GM23338 (cell line): ENCODE measurements around the gene CHRD. TPM values are rescaled to one million over a fixed set of nuclear protein-coding genes. Genes with fewer than 3 reads are reported as not detected.

Source experiments
- ATAC-seq: fragments of 200-7000 bp; cut with Tn5 transposase; 3 replicates; pipeline ENCODE4 v1.9.1; 2020
- DNase-seq: peaks from one replicate; pipeline ENCODE4 v3.0.0-alpha.2; 2015; ENCODE audit warnings: low spot score
- H2AFZ ChIP-seq: fragments of 200-600 bp; sonication (generic); 2 replicates; pipeline ENCODE4 v1.8.0; 2016; ENCODE audit warnings: antibody characterized with exemption, mild to moderate bottlenecking, moderate library complexity
- H3F3A ChIP-seq: fragments of 200-600 bp; sonication (generic); replicated peaks from 2 replicates; pipeline ENCODE4 v1.8.0; 2017; ENCODE audit warnings: antibody characterized with exemption, mixed run types, low read depth
- H3K27ac ChIP-seq: fragments of 200-600 bp; sonication (generic); 2 replicates; pipeline ENCODE4 v1.6.1; 2016; ENCODE audit warnings: low read depth
- H3K27me3 ChIP-seq: fragments of 200-600 bp; sonication (generic); 2 replicates; pipeline ENCODE4 v1.8.0; 2016; ENCODE audit warnings: mild to moderate bottlenecking, mixed run types, moderate library complexity; ENCODE audit not compliant: insufficient read depth
- H3K36me3 ChIP-seq: fragments of 200-600 bp; sonication (generic); 2 replicates; pipeline ENCODE4 v1.8.0; 2016; ENCODE audit warnings: mild to moderate bottlenecking; ENCODE audit not compliant: insufficient read depth
- H3K4me1 ChIP-seq: fragments of 200-600 bp; sonication (generic); 2 replicates; pipeline ENCODE4 v1.8.0; 2016; ENCODE audit warnings: mild to moderate bottlenecking, moderate library complexity; ENCODE audit not compliant: insufficient read depth
- H3K4me2 ChIP-seq: fragments of 200-600 bp; sonication (generic); 2 replicates; pipeline ENCODE4 v1.7.1; 2017; ENCODE audit warnings: mixed run types
- H3K4me3 ChIP-seq: fragments of 200-600 bp; sonication (generic); 2 replicates; pipeline ENCODE4 v1.6.1; 2016; ENCODE audit warnings: mixed run types
- H3K79me2 ChIP-seq: fragments of 200-600 bp; sonication (generic); replicated peaks from 2 replicates; pipeline ENCODE4 v1.8.0; 2017; ENCODE audit warnings: mild to moderate bottlenecking; ENCODE audit not compliant: insufficient read depth
- H3K9me2 ChIP-seq: fragments of 200-600 bp; sonication (generic); 2 replicates; pipeline ENCODE4 v1.8.0; 2017; ENCODE audit not compliant: insufficient read depth
- H4K20me1 ChIP-seq: fragments of 200-600 bp; sonication (generic); replicated peaks from 2 replicates; pipeline ENCODE4 v1.8.0; 2017; ENCODE audit warnings: mild to moderate bottlenecking; ENCODE audit not compliant: insufficient read depth
- H3K27ac Mint-ChIP-seq: 2 replicates; pipeline ENCODE4 v1.8.0; 2020; ENCODE audit warnings: inconsistent platforms, mild to moderate bottlenecking, moderate library complexity, mixed read lengths
- H3K27me3 Mint-ChIP-seq: 3 replicates; pipeline ENCODE4 v1.8.0; 2022; ENCODE audit warnings: low read depth, mild to moderate bottlenecking, moderate library complexity, mixed read lengths, inconsistent platforms; ENCODE audit not compliant: insufficient read depth, poor library complexity
- H3K36me3 Mint-ChIP-seq: 3 replicates; pipeline ENCODE4 v1.8.0; 2021; ENCODE audit warnings: low read depth, mild to moderate bottlenecking, inconsistent platforms, moderate library complexity, mixed read lengths
- H3K4me1 Mint-ChIP-seq: 3 replicates; pipeline ENCODE4 v1.8.0; 2020; ENCODE audit warnings: mild to moderate bottlenecking, inconsistent platforms, mixed read lengths
- H3K4me3 Mint-ChIP-seq: 3 replicates; pipeline ENCODE4 v1.8.0; 2021; ENCODE audit warnings: moderate library complexity, mild to moderate bottlenecking, inconsistent platforms, mixed read lengths
- H3K9me3 Mint-ChIP-seq: 3 replicates; pipeline ENCODE4 v1.8.0; 2020; ENCODE audit warnings: moderate library complexity, mild to moderate bottlenecking, inconsistent platforms, mixed read lengths
- ETS1 ChIP-seq: IDR thresholded peaks from 2 replicates; pipeline ENCODE4 v1.6.1; 2016; ENCODE audit warnings: antibody characterized with exemption
- EZH2 ChIP-seq: fragments of 200-600 bp; sonication (generic); IDR thresholded peaks from one replicate; pipeline ENCODE4 v1.8.0; 2017; ENCODE audit warnings: antibody characterized with exemption, mild to moderate bottlenecking, low read depth; ENCODE audit not compliant: unreplicated experiment
- JUNB ChIP-seq: IDR thresholded peaks from one replicate; pipeline ENCODE4 v1.6.1; 2016; ENCODE audit warnings: antibody characterized with exemption; ENCODE audit not compliant: unreplicated experiment
- NANOG ChIP-seq: IDR thresholded peaks from 2 replicates; pipeline ENCODE4 v1.6.1; 2016; ENCODE audit warnings: antibody characterized with exemption, borderline replicate concordance
- REST ChIP-seq: IDR thresholded peaks from one replicate; pipeline ENCODE4 v1.6.1; 2018; ENCODE audit warnings: antibody characterized with exemption; ENCODE audit not compliant: unreplicated experiment
- polyA plus RNA-seq: library from polyadenylated mRNA; unstranded; fragments of >200 nt; fragmentation: Nextera tagmentation; extraction: Ambion mirVana; gene quantifications from 2 replicates; pipeline ENCODE4 v1.2.1, GENCODE V29; 2016
- total RNA-seq: library from RNA; depleted of rRNA; stranded (reverse); fragments of >200 nt; shearing (Covaris generic); gene quantifications from 2 replicates; pipeline ENCODE4 v1.2.3, GENCODE V29; 2014

CHRD gene
- total and polyA plus RNA-seq, 2 experiments from 2014 or later = 0.34 to 0.66 TPM

- TF ChIP-seq REST (no peak), NANOG (no peak), JUNB (no peak), EZH2 (no peak)
Measured at GRCh38 chr3:184389384-184389783, 9.5 kb downstream of the CHRD start (continued).

GRCh38 chr3:184389935-184390528 lies 10.2 kb downstream of the CHRD start:
- no peaks in the 10 kb centered on the region for H3K9me2 ChIP-seq
- H3F3A ChIP-seq = no peaks in the 10 kb centered on the region
- no peak overlapping the region for H2AFZ ChIP-seq
- H4K20me1 ChIP-seq = no peaks in the 10 kb centered on the region
- H3K36me3 Mint-ChIP-seq = no peaks in the 10 kb centered on the region
- TF ChIP-seq REST = no peak
- no peak for TF ChIP-seq ETS1
- no peak overlapping the region for H3K4me3 Mint-ChIP-seq
- no peak overlapping the region for H3K27ac ChIP-seq
- H3K4me2 ChIP-seq = no peak overlapping the region
- no peak overlapping the region for H3K27ac Mint-ChIP-seq
- 0 out of 2 replicates have a peak, but pooled peaks cover 5% of the 10 kb centered on the region for H3K27me3 ChIP-seq
- H3K36me3 ChIP-seq = no peaks in the 10 kb centered on the region
- H3K79me2 ChIP-seq = no peaks in the 10 kb centered on the region
- H3K4me1 Mint-ChIP-seq = peaks cover 5% of the 10 kb centered on the region; the same call in 2 of the 3 replicates
- H3K4me1 ChIP-seq = no peaks in the 10 kb centered on the region; the same call in 1 of the 2 replicates
- no peak for ATAC-seq
- no peaks in the 10 kb centered on the region for H3K9me3 Mint-ChIP-seq
- peaks cover 6% of the 10 kb centered on the region for H3K27me3 Mint-ChIP-seq
- no peak for DNase-seq
- no peak overlapping the region for H3K4me3 ChIP-seq
